LNCaP clone FGC (cell line): ENCODE measurements around the gene PYGB.
"Not testable (repeated sequence)": the region's sequence is repeated elsewhere in the genome, so short reads cannot be mapped to it uniquely, and the experiment has no call there.

Source experiments
- DNase-seq: peaks from one replicate; pipeline ENCODE4 v3.0.0-alpha.2; 2011; ENCODE audit warnings: low read depth
- H3K4me3 ChIP-seq: 2 replicates; pipeline ENCODE4 v1.5.1; 2011; ENCODE audit warnings: mild to moderate bottlenecking, low read depth, low read length, control low read depth
- CTCF ChIP-seq: IDR thresholded peaks from 2 replicates; pipeline ENCODE4 v1.5.1; 2012; ENCODE audit warnings: mild to moderate bottlenecking; ENCODE audit not compliant: control insufficient read depth, insufficient read depth; ENCODE audit errors: extremely low read depth

PYGB gene

GRCh38 chr20:25257756-25258475, 10.0 kb downstream of the PYGB start:
- DNase-seq, result no peak
- TF ChIP-seq CTCF, result no peak

GRCh38 chr20:25258476-25258805, 10.6 kb downstream of the PYGB start:
- DNase-seq, result no peak
- no peak overlapping the region for H3K4me3 ChIP-seq
- no peak for TF ChIP-seq CTCF

More at GRCh38 chr20:25257756-25258475, 10.0 kb downstream of the PYGB start:
- no peak overlapping the region for H3K4me3 ChIP-seq

- no peak for DNase-seq
- H3K4me3 ChIP-seq, result no peak overlapping the region
- TF ChIP-seq CTCF, result no peak
These were observed 10.9 kb downstream of the PYGB start for GRCh38 chr20:25258828-25259227.

- TF ChIP-seq CTCF, result no peak
- DNase-seq, result no peak
- H3K4me3 ChIP-seq, result no peak overlapping the region
These were observed 11.5 kb downstream of the PYGB start for GRCh38 chr20:25259358-25259757.

GRCh38 chr20:25259788-25260254, 11.9 kb downstream of the PYGB start:
- H3K4me3 ChIP-seq, result no peak overlapping the region
- no peak for TF ChIP-seq CTCF
- DNase-seq, result no peak

GRCh38 chr20:25260770-25261437, 13.0 kb downstream of the PYGB start:
- H3K4me3 ChIP-seq, DNase-seq: not testable (repeated sequence)

GRCh38 chr20:25269057-25269832, 21.4 kb downstream of the PYGB start:
- TF ChIP-seq CTCF, result no peak
- no peak for DNase-seq

More at GRCh38 chr20:25269057-25269832, 21.4 kb downstream of the PYGB start:
- H3K4me3 ChIP-seq, result no peak overlapping the region
